GM12801 (cell line): Measurements from ENCODE around the gene SFMBT1.

Experiments
- CTCF ChIP-seq: IDR thresholded peaks from one replicate; pipeline ENCODE4 v1.5.1; 2011; ENCODE audit warnings: control low read depth; ENCODE audit not compliant: insufficient read length; ENCODE audit errors: extremely low read depth

Gene SFMBT1

GRCh38 chr3:53083949-53084309 lies 38.1 kb upstream of the SFMBT1 start:
- TF ChIP-seq CTCF: no peak

- no peak for TF ChIP-seq CTCF
Measured at GRCh38 chr3:53083521-53083920, 37.6 kb upstream of the SFMBT1 start.

GRCh38 chr3:53082736-53083135 lies 36.9 kb upstream of the SFMBT1 start:
- TF ChIP-seq CTCF: no peak

- TF ChIP-seq CTCF: no peak
Measured at GRCh38 chr3:53081318-53081717, 35.4 kb upstream of the SFMBT1 start.

GRCh38 chr3:53080612-53081205 lies 34.8 kb upstream of the SFMBT1 start:
- no peak for TF ChIP-seq CTCF

GRCh38 chr3:53079791-53080555 lies 34.1 kb upstream of the SFMBT1 start:
- no peak for TF ChIP-seq CTCF

GRCh38 chr3:53079147-53079546 lies 33.3 kb upstream of the SFMBT1 start:
- TF ChIP-seq CTCF: no peak
